ENCODE measurements around the gene GABBR2.
"Not testable (repeated sequence)": the region's sequence is repeated elsewhere in the genome, so short reads cannot be mapped to it uniquely, and the experiment has no call there.

GABBR2 gene

GRCh38 chr9:98271479-98271878 lies 437.3 kb downstream of the GABBR2 start:
- H3K27ac ChIP-seq (ENCODE audit: low read depth, low read length): no peak overlapping the region
- no peak overlapping the region for H3K14ac ChIP-seq (ENCODE audit: low read length)
- H4K12ac ChIP-seq (ENCODE audit: low read depth, low read length): no peak overlapping the region
- H2BK120ac ChIP-seq (ENCODE audit: insufficient read depth, low read length, poor library complexity): no peak overlapping the region
- no peak overlapping the region for H3K4me2 ChIP-seq (ENCODE audit: low read length)
- no peak overlapping the region for H4K8ac ChIP-seq (ENCODE audit: low read depth, low read length)
- no peaks in the 10 kb centered on the region for H3K79me1 ChIP-seq (ENCODE audit: low read length)
- H3K4me3 ChIP-seq (ENCODE audit: low read depth, low read length): no peak overlapping the region
- H2AFZ ChIP-seq (ENCODE audit: insufficient read depth, low read length, poor library complexity): no peak overlapping the region
- H3K36me3 ChIP-seq (ENCODE audit: control insufficient read depth in 1 of 2, insufficient read depth in 2 of 2, low read length in 2 of 2): no peaks in the 10 kb centered on the region
- no peaks in the 10 kb centered on the region for H3K4me1 ChIP-seq (ENCODE audit: control insufficient read depth in 1 of 2, insufficient read depth in 2 of 2, low read length in 2 of 2)
- no peaks in the 10 kb centered on the region for H3K27me3 ChIP-seq (ENCODE audit: insufficient read depth, low read length)
- no peak overlapping the region for H3K23ac ChIP-seq (ENCODE audit: low read length)
- H3K4ac ChIP-seq (ENCODE audit: low read depth, low read length): no peak overlapping the region
- DNase-seq: no peak
- no peak overlapping the region for H2BK12ac ChIP-seq (ENCODE audit: low read length)
- no peak overlapping the region for H4K91ac ChIP-seq (ENCODE audit: low read depth, low read length)
- H3K18ac ChIP-seq (ENCODE audit: low read length): no peak overlapping the region
- WGBS (ENCODE audit: extremely low coverage, insufficient coverage, insufficient read length): no CpG with 5 or more reads among the region's 3 CpGs
- no peaks in the 10 kb centered on the region for H3K79me2 ChIP-seq (ENCODE audit: control insufficient read depth, insufficient read depth, low read length, poor library complexity)
- no peak overlapping the region for H2AK5ac ChIP-seq (ENCODE audit: low read length)
- H3K9me3 ChIP-seq (ENCODE audit: insufficient read depth, low read depth, low read length): no peaks in the 10 kb centered on the region
- H3K9ac ChIP-seq (ENCODE audit: low read length): no peak overlapping the region
- H2BK5ac ChIP-seq (ENCODE audit: low read depth, low read length, poor library complexity): no peak overlapping the region

- not testable (repeated sequence) for H3K9ac ChIP-seq (ENCODE audit: low read length); H3K36me3 ChIP-seq (ENCODE audit: control insufficient read depth in 1 of 2, insufficient read depth in 2 of 2, low read length in 2 of 2); DNase-seq; H4K12ac ChIP-seq (ENCODE audit: low read depth, low read length); H3K79me1 ChIP-seq (ENCODE audit: low read length); H4K91ac ChIP-seq (ENCODE audit: low read depth, low read length); H2AK5ac ChIP-seq (ENCODE audit: low read length); H3K4me3 ChIP-seq (ENCODE audit: low read depth, low read length); H3K4ac ChIP-seq (ENCODE audit: low read depth, low read length); H3K23ac ChIP-seq (ENCODE audit: low read length); H3K79me2 ChIP-seq (ENCODE audit: control insufficient read depth, insufficient read depth, low read length, poor library complexity); H2AFZ ChIP-seq (ENCODE audit: insufficient read depth, low read length, poor library complexity); H3K27ac ChIP-seq (ENCODE audit: low read depth, low read length); H3K4me2 ChIP-seq (ENCODE audit: low read length); H4K8ac ChIP-seq (ENCODE audit: low read depth, low read length); H3K27me3 ChIP-seq (ENCODE audit: insufficient read depth, low read length); H3K14ac ChIP-seq (ENCODE audit: low read length); H3K18ac ChIP-seq (ENCODE audit: low read length); H2BK120ac ChIP-seq (ENCODE audit: insufficient read depth, low read length, poor library complexity); H2BK5ac ChIP-seq (ENCODE audit: low read depth, low read length, poor library complexity); H3K4me1 ChIP-seq (ENCODE audit: control insufficient read depth in 1 of 2, insufficient read depth in 2 of 2, low read length in 2 of 2); H3K9me3 ChIP-seq (ENCODE audit: insufficient read depth, low read depth, low read length); H2BK12ac ChIP-seq (ENCODE audit: low read length)
- WGBS (ENCODE audit: extremely low coverage, insufficient coverage, insufficient read length): no CpG with 5 or more reads among the region's 11 CpGs
Measured at GRCh38 chr9:98270284-98270683, 438.5 kb downstream of the GABBR2 start.

GRCh38 chr9:98269652-98270051 lies 439.1 kb downstream of the GABBR2 start:
- H3K4me3 ChIP-seq (ENCODE audit: low read depth, low read length): not testable (repeated sequence)

GRCh38 chr9:98267556-98267955 lies 441.2 kb downstream of the GABBR2 start:
- not testable (repeated sequence) for H3K9me3 ChIP-seq (ENCODE audit: insufficient read depth, low read depth, low read length); H3K23ac ChIP-seq (ENCODE audit: low read length); H3K4ac ChIP-seq (ENCODE audit: low read depth, low read length); H3K27me3 ChIP-seq (ENCODE audit: insufficient read depth, low read length); H3K18ac ChIP-seq (ENCODE audit: low read length); H3K14ac ChIP-seq (ENCODE audit: low read length); H2BK120ac ChIP-seq (ENCODE audit: insufficient read depth, low read length, poor library complexity); H2BK5ac ChIP-seq (ENCODE audit: low read depth, low read length, poor library complexity); H4K12ac ChIP-seq (ENCODE audit: low read depth, low read length); H4K8ac ChIP-seq (ENCODE audit: low read depth, low read length); H3K4me1 ChIP-seq (ENCODE audit: control insufficient read depth in 1 of 2, insufficient read depth in 2 of 2, low read length in 2 of 2); H2AFZ ChIP-seq (ENCODE audit: insufficient read depth, low read length, poor library complexity); H3K36me3 ChIP-seq (ENCODE audit: control insufficient read depth in 1 of 2, insufficient read depth in 2 of 2, low read length in 2 of 2); DNase-seq; H3K4me2 ChIP-seq (ENCODE audit: low read length); H4K91ac ChIP-seq (ENCODE audit: low read depth, low read length); H3K9ac ChIP-seq (ENCODE audit: low read length); H3K79me2 ChIP-seq (ENCODE audit: control insufficient read depth, insufficient read depth, low read length, poor library complexity); H3K27ac ChIP-seq (ENCODE audit: low read depth, low read length); H2AK5ac ChIP-seq (ENCODE audit: low read length); H2BK12ac ChIP-seq (ENCODE audit: low read length); H3K4me3 ChIP-seq (ENCODE audit: low read depth, low read length); H3K79me1 ChIP-seq (ENCODE audit: low read length)
- no CpG with 5 or more reads among the region's 8 CpGs for WGBS (ENCODE audit: extremely low coverage, insufficient coverage, insufficient read length)

More at GRCh38 chr9:98269652-98270051, 439.1 kb downstream of the GABBR2 start:
- not testable (repeated sequence) for H3K4ac ChIP-seq (ENCODE audit: low read depth, low read length); H4K8ac ChIP-seq (ENCODE audit: low read depth, low read length); H3K23ac ChIP-seq (ENCODE audit: low read length); H3K79me2 ChIP-seq (ENCODE audit: control insufficient read depth, insufficient read depth, low read length, poor library complexity); H3K4me1 ChIP-seq (ENCODE audit: control insufficient read depth in 1 of 2, insufficient read depth in 2 of 2, low read length in 2 of 2); H3K4me2 ChIP-seq (ENCODE audit: low read length); H3K79me1 ChIP-seq (ENCODE audit: low read length); H4K12ac ChIP-seq (ENCODE audit: low read depth, low read length); DNase-seq; H2AK5ac ChIP-seq (ENCODE audit: low read length); H2AFZ ChIP-seq (ENCODE audit: insufficient read depth, low read length, poor library complexity); H4K91ac ChIP-seq (ENCODE audit: low read depth, low read length); H3K18ac ChIP-seq (ENCODE audit: low read length); H3K9ac ChIP-seq (ENCODE audit: low read length); H2BK5ac ChIP-seq (ENCODE audit: low read depth, low read length, poor library complexity); H3K27ac ChIP-seq (ENCODE audit: low read depth, low read length); H3K9me3 ChIP-seq (ENCODE audit: insufficient read depth, low read depth, low read length); H2BK12ac ChIP-seq (ENCODE audit: low read length); H3K14ac ChIP-seq (ENCODE audit: low read length); H3K36me3 ChIP-seq (ENCODE audit: control insufficient read depth in 1 of 2, insufficient read depth in 2 of 2, low read length in 2 of 2); H3K27me3 ChIP-seq (ENCODE audit: insufficient read depth, low read length); H2BK120ac ChIP-seq (ENCODE audit: insufficient read depth, low read length, poor library complexity)
- no CpG with 5 or more reads among the region's 10 CpGs for WGBS (ENCODE audit: extremely low coverage, insufficient coverage, insufficient read length)

All from trophoblast cell (in vitro differentiated cells and primary cell).